NK-92 treated with Interleukin-12 subunit alpha and Interleukin-12 subunit beta, amount 100 ng/mL, for 24 hours (cell line): Measurements from ENCODE around the gene PSMB10.

ENCODE experiments used
- DNase-seq: peaks from one replicate; lab custom pipeline; 2025; lab: John Stamatoyannopoulos, UW

Gene PSMB10

DNA sequence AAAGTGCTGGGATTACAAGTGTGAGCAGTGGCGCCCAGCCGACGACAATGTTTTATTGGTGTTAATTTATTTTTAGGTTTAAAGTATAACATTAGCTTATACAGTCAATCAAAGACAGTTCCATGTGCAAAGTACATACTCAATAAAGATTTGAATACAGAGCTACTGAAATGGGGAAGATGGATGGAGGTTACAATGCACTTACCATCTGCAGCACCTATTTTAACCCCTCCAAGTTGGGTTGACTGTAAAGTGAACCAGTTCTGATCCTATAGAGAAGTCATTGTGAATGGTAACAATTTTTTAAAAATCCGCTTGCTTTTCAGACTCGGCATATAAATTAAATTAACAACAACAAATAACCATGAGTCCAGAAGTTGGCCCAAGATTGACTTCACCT, 44.3 kb downstream of the PSMB10 start:
- DNase-seq, result no peak

GRCh38 chr16:67888331-67888730, 48.3 kb downstream of the PSMB10 start:
- DNase-seq, result no peak

DNA sequence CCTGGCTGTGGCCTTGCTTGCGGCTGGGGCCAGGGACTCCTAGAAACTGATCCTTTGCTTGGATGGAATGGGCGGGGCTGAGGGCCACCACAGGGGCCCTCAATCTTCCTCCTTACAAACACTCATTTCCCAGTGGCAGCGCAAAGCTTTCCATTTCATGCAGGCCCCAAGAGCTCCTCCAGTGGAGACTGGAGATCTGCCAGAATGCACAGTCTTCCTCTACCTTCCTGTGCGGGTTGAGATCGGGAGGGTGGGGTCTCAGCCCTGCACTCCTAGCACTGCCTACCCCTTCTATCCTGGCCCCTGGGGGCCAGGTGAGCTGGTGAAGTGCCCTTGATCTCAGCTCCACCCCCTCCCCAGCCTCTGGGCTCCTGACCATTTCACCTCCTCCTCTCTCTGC, 50.3 kb downstream of the PSMB10 start:
- DNase-seq, result no peak

DNA sequence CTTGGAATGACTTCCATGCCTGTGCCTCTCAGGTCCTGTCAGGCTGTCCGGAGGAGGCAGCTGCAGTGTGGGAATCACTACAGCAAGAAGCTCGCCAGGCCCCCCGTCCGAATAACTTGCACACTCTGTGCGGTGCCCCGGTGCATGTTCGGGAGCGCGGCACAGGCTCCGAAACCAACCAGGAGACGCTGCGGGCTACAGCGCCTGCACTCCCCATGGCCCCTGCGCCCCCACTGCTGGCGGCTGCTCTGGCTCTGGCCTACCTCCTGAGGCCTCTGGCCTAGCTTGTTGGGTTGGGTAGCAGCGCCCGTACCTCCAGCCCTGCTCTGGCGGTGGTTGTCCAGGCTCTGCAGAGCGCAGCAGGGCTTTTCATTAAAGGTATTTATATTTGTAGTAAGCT, 50.7 kb downstream of the PSMB10 start:
- DNase-seq, result no peak

DNA sequence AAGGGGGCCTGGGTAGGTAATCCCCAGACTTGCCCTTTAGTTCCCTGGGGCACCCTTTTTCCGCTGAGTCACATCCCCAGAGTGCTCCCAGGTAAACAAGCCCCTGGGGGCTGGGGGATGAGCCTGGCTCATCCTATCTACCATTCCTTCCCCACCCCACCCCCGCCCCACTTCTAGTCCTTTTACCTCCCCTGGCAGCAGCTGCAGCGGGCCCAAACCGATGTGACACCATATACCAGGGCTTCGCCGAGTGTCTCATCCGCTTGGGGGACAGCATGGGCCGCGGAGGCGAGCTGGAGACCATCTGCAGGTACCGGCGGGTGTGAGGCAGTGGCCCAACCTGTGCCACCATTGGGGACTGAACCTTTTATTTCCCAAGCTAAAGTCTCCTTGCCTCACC, 51.1 kb downstream of the PSMB10 start:
- no peak for DNase-seq

DNA sequence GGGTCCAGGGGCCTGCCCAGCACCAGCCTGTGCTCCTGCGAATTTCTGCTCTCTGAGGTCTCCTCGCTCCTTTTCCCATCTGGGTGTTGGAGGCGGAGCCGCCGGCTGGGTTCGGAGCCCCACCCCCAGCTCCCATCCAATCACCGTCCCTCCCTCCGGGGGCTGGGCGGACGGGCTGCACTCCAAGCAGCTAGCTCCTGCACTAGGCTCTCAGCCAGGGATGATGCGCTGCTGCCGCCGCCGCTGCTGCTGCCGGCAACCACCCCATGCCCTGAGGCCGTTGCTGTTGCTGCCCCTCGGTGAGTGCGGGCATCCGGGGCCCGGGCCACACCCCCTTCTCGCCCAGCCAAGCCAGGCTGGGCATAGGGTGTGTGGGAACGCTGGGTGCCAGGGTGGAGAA, 52.0 kb downstream of the PSMB10 start, which contains the start of gene NRN1L:
TSS of gene NRN1L (plus strand) at position 202 of the 400 bp plus-strand sequence. CDS start at position 221, 19 bp downstream.
- DNase-seq, result no peak
